T-helper 22 cell (primary cell): Measurements from ENCODE around the gene TRPM1.

Experiments used
- DNase-seq: peaks from one replicate; pipeline ENCODE4 v3.0.0-alpha.2; 2020; ENCODE audit warnings: low read depth

Gene TRPM1

GRCh38 chr15:31101262-31102038, at the start of gene TRPM1:
Gene TRPM1, minus strand, starts transcription at chr15:31101725. Its CDS starts 20,370 bp downstream, at chr15:31081355.
- DNase-seq = no peak

- no peak for DNase-seq
Measured at GRCh38 chr15:31150732-31151231, 49.3 kb upstream of the TRPM1 start.

DNA sequence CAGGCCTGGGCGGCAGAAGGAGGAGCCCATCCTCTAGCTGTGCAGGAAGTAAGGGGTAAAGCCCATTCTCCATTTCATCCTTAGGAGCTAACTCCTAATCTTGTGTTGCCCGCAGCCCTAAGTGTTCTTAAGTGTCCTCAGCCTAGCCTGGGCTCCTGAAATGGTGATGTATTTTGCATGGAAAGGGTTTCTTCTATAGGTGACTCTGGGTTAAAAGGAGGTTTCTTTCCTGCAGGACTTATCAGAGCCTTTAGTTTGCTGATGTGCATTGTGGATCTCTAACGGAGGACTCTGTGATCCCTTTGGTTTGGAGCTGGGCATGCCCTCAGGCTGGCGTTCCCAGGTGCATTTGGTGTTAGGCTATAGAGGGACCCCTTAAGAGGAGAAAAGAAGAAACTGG, 48.5 kb upstream of the TRPM1 start:
- no peak for DNase-seq

DNA sequence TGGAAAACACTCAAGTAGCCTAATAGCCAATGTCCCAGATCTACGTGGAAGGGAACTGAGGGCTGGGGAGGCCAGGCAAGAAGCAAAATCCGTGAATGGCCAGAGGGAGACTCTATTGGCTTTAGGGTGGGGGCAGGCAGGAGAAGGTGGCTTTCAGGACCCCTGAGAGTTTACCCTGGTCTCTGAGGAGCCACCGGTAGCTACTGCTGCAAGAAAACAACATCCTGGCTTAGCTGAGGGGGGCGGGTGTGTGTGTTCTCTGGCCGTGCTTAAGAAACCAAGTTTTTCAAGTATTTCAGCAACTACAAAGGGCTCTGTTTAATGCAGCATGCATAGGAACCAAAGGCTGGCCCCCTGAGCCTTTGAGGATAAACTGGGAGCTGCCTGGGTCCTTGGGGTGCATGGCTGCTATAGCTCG, 47.6 kb upstream of the TRPM1 start:
- no peak for DNase-seq

GRCh38 chr15:31148297-31149087, 47.0 kb upstream of the TRPM1 start:
- DNase-seq = no peak

DNA sequence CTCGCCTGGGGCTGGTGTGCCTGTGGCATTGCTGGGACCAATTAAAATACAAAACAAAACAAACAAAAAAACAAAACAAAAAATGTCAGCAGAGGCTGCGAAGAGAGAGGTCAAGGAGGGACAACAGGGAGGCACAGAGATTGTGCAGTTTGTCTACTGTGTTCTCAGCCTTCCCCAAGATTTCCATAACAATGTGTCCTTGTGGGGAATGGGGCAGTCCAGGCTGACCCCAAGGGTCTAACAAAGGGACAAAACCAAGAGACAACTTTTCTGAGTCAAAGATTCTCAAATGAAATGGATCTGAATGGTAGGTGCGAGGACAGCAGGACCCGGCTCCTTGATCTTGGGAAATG, 46.4 kb upstream of the TRPM1 start:
- DNase-seq = no peak

DNA sequence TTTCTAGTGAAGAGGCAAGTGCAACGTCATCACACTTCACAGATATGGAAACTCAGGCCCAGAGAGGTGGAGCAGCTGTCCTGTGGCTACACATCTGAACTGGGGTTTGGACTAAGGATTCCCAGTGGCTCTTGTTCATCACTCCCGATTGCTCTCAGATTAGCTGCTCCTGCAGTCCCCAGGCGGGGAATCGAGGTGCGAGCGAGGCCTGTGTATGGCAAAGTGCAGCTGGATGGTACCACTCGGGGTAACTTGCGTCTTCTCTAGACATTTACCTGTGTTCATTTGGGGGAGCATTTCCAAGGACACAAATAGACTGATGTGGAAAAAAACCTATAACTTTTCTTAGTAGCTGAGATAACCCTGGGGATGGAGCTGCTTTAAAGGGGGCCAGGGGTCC, 45.9 kb upstream of the TRPM1 start:
- DNase-seq = no peak

- DNase-seq = no peak
Measured at GRCh38 chr15:31145271-31145911, 43.9 kb upstream of the TRPM1 start.

DNA sequence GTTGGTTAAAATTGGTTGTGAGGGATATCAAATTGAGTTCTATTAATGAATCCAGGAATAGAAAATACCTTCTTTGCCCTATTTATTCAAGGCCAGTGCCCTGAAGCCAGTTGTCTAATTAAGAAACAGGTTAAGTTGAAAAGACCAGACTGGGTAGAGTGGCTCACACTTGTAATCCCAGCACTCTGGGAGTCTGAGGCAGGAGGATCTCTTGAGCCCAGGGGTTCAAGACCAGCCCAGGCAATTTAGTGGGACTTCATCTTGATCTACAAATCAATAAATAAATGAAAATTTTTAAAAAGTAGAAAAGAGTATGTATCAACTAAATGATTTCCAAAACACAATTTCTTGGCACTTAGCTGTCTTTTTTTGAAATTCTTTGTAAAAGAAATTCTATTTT, 40.3 kb upstream of the TRPM1 start:
- no peak for DNase-seq

GRCh38 chr15:31136607-31137328, 35.2 kb upstream of the TRPM1 start:
- DNase-seq = no peak

- DNase-seq = no peak
Measured at GRCh38 chr15:31136016-31136415, 34.5 kb upstream of the TRPM1 start.

- DNase-seq = no peak
Measured at GRCh38 chr15:31135523-31135922, 34.0 kb upstream of the TRPM1 start.

DNA sequence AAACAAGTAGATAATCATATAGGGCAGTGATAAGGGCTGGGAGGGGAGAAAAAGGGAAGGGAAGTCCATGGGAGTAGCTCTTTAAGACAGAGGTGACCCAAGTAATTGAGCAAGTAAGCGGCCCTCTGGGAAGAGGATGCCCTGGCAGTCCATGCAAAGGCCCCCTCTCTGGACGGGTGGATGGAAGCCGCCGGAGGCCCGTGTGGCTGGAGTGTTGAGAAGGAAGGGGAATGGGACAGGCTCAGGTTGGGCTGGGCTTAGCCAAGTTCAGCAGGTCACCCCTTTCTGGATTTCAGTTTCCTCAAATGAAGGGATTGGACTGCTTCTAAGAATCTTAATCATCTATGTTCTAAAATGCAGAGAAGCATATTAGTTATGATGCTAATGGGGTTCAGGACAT, 32.4 kb upstream of the TRPM1 start:
- DNase-seq = no peak

DNA sequence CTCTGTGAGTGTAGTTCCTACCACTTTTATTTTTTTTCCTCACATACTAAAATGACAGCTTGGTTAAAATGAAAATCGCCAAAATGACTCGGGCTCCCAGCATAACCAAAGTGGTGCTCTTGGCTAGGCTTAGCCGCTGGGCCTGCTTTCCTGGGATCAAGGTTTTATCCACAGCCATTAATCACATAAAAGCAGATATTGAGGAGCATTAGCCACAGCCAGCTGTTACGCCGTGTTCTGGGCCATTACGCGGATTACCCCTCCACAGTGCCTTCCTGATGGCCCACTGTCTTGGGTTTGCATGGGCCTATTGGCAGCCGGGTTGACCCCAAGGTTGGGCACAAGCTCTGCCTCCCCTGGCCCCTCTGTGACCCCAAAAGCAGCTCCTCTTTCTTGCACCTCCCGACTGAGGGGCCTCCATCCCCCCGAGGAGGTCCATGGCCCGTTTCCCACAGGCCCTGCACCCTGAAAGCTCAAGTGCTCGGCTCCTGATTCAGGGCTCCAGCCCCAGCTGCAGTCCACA, 30.4 kb upstream of the TRPM1 start:
- no peak for DNase-seq

- DNase-seq = no peak
Measured at GRCh38 chr15:31130576-31131237, 29.2 kb upstream of the TRPM1 start.

GRCh38 chr15:31129769-31130303, 28.3 kb upstream of the TRPM1 start:
- no peak for DNase-seq

DNA sequence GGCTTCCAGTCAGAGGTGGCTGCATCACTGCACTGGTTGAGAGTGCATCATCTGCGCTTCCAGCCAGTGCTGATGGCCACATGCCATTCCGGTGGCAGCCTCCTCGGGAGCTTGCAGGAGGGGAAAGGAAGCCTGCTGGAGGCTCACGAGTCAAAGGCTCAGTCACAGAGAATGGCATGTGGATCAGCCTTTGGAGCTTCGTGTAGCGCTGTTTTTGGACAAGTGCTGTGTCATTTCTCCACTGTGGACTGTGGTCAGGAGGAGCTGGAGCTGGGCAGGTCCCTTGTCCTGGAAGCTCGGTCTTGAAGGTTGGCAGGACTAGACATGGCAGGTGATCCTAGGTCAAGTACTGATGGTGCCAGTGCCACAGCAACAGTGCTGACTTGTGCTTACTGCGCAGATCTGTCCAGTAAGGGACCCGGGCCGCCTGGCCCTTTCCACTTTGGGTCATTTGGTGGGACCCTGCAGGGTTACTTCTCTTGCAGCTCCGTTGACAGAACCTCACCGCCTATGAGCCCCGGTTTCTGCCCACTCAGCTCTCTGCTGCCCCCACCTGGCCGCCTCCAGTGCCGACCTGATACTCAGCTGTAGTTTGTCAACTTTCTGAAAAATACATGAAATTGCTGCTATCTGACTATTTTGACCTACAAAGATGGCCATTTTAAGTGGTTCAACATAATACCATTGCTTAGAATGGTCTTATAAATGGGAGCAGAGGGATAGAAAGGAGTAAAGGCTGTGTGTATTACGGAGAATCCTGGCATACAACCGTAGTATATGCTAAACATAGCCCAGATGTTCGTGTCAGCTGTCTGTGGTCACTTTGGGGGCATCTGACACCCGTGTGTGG, 27.6 kb upstream of the TRPM1 start:
- peak; percentile 14 for DNase-seq

DNA sequence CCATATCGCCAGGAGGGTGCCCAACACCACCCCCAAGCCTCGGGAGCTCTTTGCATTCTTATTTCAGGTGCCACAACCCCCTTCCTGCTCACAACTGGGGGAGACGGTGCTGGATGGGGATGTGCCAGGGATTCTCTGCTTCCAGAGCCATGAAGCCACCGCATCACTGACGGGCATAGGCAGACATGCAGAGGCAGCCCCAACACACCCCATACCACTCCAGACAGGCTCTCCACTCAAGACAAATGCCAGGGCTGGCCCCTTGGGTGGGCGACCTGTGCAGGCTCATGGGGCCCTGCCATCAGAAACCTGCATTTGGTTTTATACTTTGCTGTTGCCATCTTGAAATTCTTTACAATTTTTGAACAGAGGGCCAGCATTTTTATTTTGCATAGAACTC, 27.0 kb upstream of the TRPM1 start:
- DNase-seq = no peak

DNA sequence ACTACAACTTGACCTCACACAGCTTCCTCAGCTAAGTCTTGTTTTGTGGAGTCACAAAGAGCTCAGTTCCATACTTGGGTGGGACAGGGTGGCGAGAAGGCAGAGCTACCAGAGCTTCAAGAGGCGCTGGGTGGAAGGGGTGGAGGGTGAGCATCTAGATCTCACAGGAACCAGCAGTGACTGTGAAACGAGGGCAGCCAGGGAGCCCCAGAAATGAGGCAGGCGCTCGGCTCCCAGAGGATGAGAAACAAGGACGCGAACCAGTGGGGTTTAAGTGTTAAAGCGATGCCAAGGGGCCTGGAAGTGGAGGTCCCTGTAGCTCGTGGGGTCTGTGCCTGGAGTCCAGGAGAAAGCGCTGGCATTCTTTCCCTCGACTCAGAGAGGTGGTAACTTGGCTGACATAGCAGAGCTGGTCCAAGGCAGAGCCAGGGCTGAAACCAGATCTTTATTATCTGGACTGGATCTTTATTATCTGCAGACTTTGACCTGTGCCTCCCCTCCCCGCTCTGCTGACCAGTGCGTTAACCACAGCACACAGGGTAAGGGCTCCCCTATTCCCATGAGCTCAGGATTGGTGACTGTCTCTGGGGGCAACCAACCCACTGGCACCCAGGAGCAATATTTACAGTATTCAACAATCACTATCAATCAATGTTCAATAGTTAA, 26.2 kb upstream of the TRPM1 start:
- no peak for DNase-seq

DNA sequence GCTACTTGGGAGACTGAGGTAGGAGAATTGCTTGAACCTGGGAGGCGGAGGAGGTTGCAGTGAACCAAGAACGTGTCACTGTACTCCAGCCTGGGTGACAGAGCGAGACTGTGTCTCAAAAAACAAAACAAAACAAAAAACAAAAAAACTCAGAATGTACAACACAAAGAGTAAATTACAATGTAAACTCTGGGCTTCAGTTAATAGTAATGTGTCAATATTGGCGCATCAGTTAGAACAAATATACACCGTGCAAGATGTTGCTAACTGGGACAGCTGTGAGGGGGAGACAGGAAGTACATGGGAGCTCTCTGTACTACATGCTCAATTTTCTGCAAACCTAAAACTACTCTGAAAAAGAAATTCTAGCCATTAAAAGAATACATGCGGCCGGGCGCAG, 23.5 kb upstream of the TRPM1 start:
- DNase-seq = no peak
